Endothelial cell (in vitro differentiated cells): Measurements from ENCODE around the gene FBXO4. TPM values are rescaled to one million over a fixed set of nuclear protein-coding genes. Genes with fewer than 3 reads are reported as not detected.

Source experiments
- DNase-seq: peaks from one replicate; pipeline ENCODE4 v3.0.0; 2021; ENCODE audit warnings: low spot score
- H3K27ac Mint-ChIP-seq: one replicate; pipeline ENCODE4 v1.8.0; 2021; ENCODE audit warnings: mixed read lengths, inconsistent platforms; ENCODE audit not compliant: unreplicated experiment
- H3K27me3 Mint-ChIP-seq: one replicate; pipeline ENCODE4 v1.8.0; 2021; ENCODE audit warnings: mild to moderate bottlenecking, moderate library complexity, mixed read lengths, inconsistent platforms; ENCODE audit not compliant: unreplicated experiment
- H3K36me3 Mint-ChIP-seq: one replicate; pipeline ENCODE4 v1.8.0; 2021; ENCODE audit warnings: mild to moderate bottlenecking, low read depth, mixed read lengths, inconsistent platforms; ENCODE audit not compliant: unreplicated experiment
- H3K4me1 Mint-ChIP-seq: one replicate; pipeline ENCODE4 v1.8.0; 2021; ENCODE audit warnings: mild to moderate bottlenecking, mixed read lengths, inconsistent platforms; ENCODE audit not compliant: unreplicated experiment
- H3K4me3 Mint-ChIP-seq: one replicate; pipeline ENCODE4 v1.8.0; 2021; ENCODE audit warnings: mild to moderate bottlenecking, mixed read lengths, inconsistent platforms; ENCODE audit not compliant: unreplicated experiment
- H3K9me3 Mint-ChIP-seq: one replicate; pipeline ENCODE4 v1.8.0; 2021; ENCODE audit warnings: mixed read lengths, inconsistent platforms; ENCODE audit not compliant: unreplicated experiment
- CTCF ChIP-seq: fragments of 200-600 bp; sonication (generic); IDR thresholded peaks from one replicate; pipeline ENCODE4 v1.5.0; 2021; ENCODE audit warnings: antibody characterized with exemption; ENCODE audit not compliant: unreplicated experiment
- long read RNA-seq: library from polyadenylated mRNA; unstranded; transcript quantifications from one replicate; pipeline ENCODE4 v2.0.0, GENCODE V29; 2020; ENCODE audit not compliant: unreplicated experiment
- total RNA-seq: library from RNA; stranded (reverse); fragmentation: NEBNext Ultra II Directional; extraction: Animal tissue kit (Norgen Biotek cat#: 25700); gene quantifications from one replicate; pipeline ENCODE4 v1.2.1, GENCODE V29; 2021; ENCODE audit not compliant: unreplicated experiment

FBXO4 gene
- total RNA-seq, result 4.4 TPM
- long read RNA-seq, partial matches to known transcripts, result 0 of 10 reads
- long read RNA-seq, other reads (novel, unspliced or antisense), result 4 of 10 reads

- peak within 1 kb of the TSS; percentile 96 for H3K27ac Mint-ChIP-seq
- H3K27me3 Mint-ChIP-seq, result peaks cover 3% of the 10 kb centered on the region
- peak within 1 kb of the TSS; percentile 88 for H3K4me3 Mint-ChIP-seq
- peak; percentile 77 for DNase-seq
- no peaks in the 10 kb centered on the region for H3K36me3 Mint-ChIP-seq
- no peak for TF ChIP-seq CTCF
- peaks cover 4% of the 10 kb centered on the region for H3K4me1 Mint-ChIP-seq
- H3K9me3 Mint-ChIP-seq, result no peaks in the 10 kb centered on the region
These were observed at the start of gene FBXO4 for GRCh38 chr5:41924872-41925554. FBXO4 (plus strand) TSS chr5:41925281; CDS start chr5:41925310, 29 bp downstream.

GRCh38 chr5:41876678-41877077 is 48.4 kb upstream of the FBXO4 start:
- Mint-ChIP-seq H3K27me3 (no peaks in the 10 kb centered on the region), H3K27ac (no peak overlapping the region), H3K36me3 (no peaks in the 10 kb centered on the region), H3K9me3 (no peaks in the 10 kb centered on the region), H3K4me3 (no peak overlapping the region), H3K4me1 (no peaks in the 10 kb centered on the region)
- TF ChIP-seq CTCF, result no peak
- no peak for DNase-seq

- no peak for TF ChIP-seq CTCF
- Mint-ChIP-seq H3K4me3 (no peak overlapping the region), H3K9me3 (no peaks in the 10 kb centered on the region), H3K27me3 (no peaks in the 10 kb centered on the region), H3K27ac (no peak overlapping the region), H3K36me3 (no peaks in the 10 kb centered on the region), H3K4me1 (no peaks in the 10 kb centered on the region)
- DNase-seq, result no peak
These were observed 47.7 kb upstream of the FBXO4 start for GRCh38 chr5:41877408-41877807.

- H3K9me3 Mint-ChIP-seq, result no peaks in the 10 kb centered on the region
- H3K4me3 Mint-ChIP-seq, result no peak overlapping the region
- no peaks in the 10 kb centered on the region for H3K36me3 Mint-ChIP-seq
- no peak for TF ChIP-seq CTCF
- no peak for DNase-seq
- H3K4me1 Mint-ChIP-seq, result no peaks in the 10 kb centered on the region
- H3K27ac Mint-ChIP-seq, result no peak overlapping the region
- H3K27me3 Mint-ChIP-seq, result no peaks in the 10 kb centered on the region
These were observed 46.9 kb upstream of the FBXO4 start for GRCh38 chr5:41878173-41878572.
